Osteoblast (primary cell): ENCODE measurements around the gene ABCC4. TPM values are rescaled to one million over a fixed set of nuclear protein-coding genes. Genes with fewer than 3 reads are reported as not detected.

Source experiments
- DNase-seq: peaks from one replicate; pipeline ENCODE4 v3.0.0; 2011; ENCODE audit warnings: low spot score, mixed read lengths; ENCODE audit not compliant: insufficient read length; ENCODE audit errors: missing footprints
- H2AFZ ChIP-seq: 2 replicates; pipeline ENCODE4 v1.6.0; 2011; ENCODE audit warnings: mild to moderate bottlenecking, low read length
- H3K27ac ChIP-seq: 2 replicates; pipeline ENCODE4 v1.5.1; 2011; ENCODE audit warnings: mild to moderate bottlenecking, low read depth, low read length, moderate library complexity
- H3K27me3 ChIP-seq: 2 replicates; pipeline ENCODE4 v1.6.0; 2012; ENCODE audit warnings: mild to moderate bottlenecking, control low read depth, inconsistent platforms, low read length, moderate library complexity; ENCODE audit not compliant: insufficient read depth
- H3K36me3 ChIP-seq: 2 replicates; pipeline ENCODE4 v1.5.1; 2011; ENCODE audit warnings: mild to moderate bottlenecking, low read length, control low read depth, moderate library complexity; ENCODE audit not compliant: insufficient read depth
- H3K4me1 ChIP-seq: 2 replicates; pipeline ENCODE4 v1.5.1; 2011; ENCODE audit warnings: mild to moderate bottlenecking, low read length, control low read depth, moderate library complexity; ENCODE audit not compliant: insufficient read depth
- H3K4me2 ChIP-seq: 2 replicates; pipeline ENCODE4 v1.6.0; 2011; ENCODE audit warnings: mild to moderate bottlenecking, low read length; ENCODE audit not compliant: insufficient read depth
- H3K4me3 ChIP-seq: fragments of 200-600 bp; sonication (generic); 3 replicates; pipeline ENCODE4 v1.5.1; 2012; ENCODE audit warnings: mild to moderate bottlenecking, low read length, inconsistent platforms; ENCODE audit not compliant: insufficient read depth
- H3K79me2 ChIP-seq: 2 replicates; pipeline ENCODE4 v1.6.0; 2012; ENCODE audit warnings: mild to moderate bottlenecking, low read length, control low read depth, inconsistent platforms; ENCODE audit not compliant: insufficient read depth
- H3K9me3 ChIP-seq: 2 replicates; pipeline ENCODE4 v1.5.1; 2011; ENCODE audit warnings: low read depth, low read length, control low read depth
- H4K20me1 ChIP-seq: 2 replicates; pipeline ENCODE4 v1.6.0; 2012; ENCODE audit warnings: mild to moderate bottlenecking, low read length, control low read depth; ENCODE audit not compliant: insufficient read depth
- total RNA-seq: library from RNA; depleted of rRNA; stranded (reverse); fragments of >200 nt; gene quantifications from 2 replicates; pipeline ENCODE4 v1.2.3, GENCODE V29; 2012
- TF ChIP-seq, protein P1 (sequence below): IDR thresholded peaks from 2 replicates; pipeline ENCODE4 v1.5.1; 2011; ENCODE audit warnings: mild to moderate bottlenecking, low read depth, low read length, moderate library complexity; ENCODE audit errors: extremely low read depth

ABCC4 gene, protein sequence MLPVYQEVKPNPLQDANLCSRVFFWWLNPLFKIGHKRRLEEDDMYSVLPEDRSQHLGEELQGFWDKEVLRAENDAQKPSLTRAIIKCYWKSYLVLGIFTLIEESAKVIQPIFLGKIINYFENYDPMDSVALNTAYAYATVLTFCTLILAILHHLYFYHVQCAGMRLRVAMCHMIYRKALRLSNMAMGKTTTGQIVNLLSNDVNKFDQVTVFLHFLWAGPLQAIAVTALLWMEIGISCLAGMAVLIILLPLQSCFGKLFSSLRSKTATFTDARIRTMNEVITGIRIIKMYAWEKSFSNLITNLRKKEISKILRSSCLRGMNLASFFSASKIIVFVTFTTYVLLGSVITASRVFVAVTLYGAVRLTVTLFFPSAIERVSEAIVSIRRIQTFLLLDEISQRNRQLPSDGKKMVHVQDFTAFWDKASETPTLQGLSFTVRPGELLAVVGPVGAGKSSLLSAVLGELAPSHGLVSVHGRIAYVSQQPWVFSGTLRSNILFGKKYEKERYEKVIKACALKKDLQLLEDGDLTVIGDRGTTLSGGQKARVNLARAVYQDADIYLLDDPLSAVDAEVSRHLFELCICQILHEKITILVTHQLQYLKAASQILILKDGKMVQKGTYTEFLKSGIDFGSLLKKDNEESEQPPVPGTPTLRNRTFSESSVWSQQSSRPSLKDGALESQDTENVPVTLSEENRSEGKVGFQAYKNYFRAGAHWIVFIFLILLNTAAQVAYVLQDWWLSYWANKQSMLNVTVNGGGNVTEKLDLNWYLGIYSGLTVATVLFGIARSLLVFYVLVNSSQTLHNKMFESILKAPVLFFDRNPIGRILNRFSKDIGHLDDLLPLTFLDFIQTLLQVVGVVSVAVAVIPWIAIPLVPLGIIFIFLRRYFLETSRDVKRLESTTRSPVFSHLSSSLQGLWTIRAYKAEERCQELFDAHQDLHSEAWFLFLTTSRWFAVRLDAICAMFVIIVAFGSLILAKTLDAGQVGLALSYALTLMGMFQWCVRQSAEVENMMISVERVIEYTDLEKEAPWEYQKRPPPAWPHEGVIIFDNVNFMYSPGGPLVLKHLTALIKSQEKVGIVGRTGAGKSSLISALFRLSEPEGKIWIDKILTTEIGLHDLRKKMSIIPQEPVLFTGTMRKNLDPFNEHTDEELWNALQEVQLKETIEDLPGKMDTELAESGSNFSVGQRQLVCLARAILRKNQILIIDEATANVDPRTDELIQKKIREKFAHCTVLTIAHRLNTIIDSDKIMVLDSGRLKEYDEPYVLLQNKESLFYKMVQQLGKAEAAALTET (N-terminal part only)
- 27.5 and 41.5 TPM in 2 replicates for total RNA-seq

DNA sequence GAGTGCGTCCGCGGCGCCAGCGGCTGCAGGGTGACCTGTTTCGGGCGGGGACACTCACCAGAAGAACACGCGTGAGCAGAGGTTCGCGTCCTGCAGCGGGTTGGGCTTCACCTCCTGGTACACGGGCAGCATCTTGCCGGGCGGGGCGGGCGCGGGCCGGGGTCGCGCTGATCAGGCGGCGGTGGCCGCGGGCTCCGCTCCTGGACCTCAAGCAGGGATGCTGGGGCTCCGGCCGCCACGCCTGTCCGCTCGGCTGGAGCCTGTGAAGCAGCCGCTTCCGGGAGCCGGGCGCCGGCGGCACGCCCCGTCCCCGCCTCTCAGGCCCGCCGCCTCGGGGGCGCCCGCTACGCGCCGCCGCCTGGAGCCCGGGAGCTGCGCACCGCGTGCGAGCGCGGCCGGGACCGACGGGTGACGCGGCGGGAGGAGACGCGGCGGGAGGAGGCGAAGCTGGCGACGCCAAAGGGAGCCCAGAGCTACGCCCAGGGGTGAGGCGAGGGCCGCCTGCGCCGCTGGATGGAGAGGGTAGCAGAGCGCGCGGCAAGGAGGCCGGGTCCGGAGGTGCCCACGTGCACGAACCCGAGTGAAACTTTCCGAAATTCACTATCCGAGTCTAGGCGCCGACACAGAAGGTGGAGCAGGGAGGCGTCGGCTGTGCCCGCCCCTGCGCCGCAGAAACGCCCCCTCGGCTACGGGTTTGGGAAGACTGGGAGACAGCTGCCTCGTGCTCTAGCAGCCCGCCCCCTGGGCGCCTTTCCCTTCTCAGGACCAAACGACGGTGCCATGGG is at the start of gene ABCC4:
Gene ABCC4, minus strand, starts transcription at position 269 of the 785 bp plus-strand sequence. Its CDS starts 137 bp downstream, at position 132.
- peak within 1 kb of the TSS; percentile 97 for H2AFZ ChIP-seq
- H3K27ac ChIP-seq: peak within 1 kb of the TSS; percentile 51
- TF ChIP-seq, protein P1, sequence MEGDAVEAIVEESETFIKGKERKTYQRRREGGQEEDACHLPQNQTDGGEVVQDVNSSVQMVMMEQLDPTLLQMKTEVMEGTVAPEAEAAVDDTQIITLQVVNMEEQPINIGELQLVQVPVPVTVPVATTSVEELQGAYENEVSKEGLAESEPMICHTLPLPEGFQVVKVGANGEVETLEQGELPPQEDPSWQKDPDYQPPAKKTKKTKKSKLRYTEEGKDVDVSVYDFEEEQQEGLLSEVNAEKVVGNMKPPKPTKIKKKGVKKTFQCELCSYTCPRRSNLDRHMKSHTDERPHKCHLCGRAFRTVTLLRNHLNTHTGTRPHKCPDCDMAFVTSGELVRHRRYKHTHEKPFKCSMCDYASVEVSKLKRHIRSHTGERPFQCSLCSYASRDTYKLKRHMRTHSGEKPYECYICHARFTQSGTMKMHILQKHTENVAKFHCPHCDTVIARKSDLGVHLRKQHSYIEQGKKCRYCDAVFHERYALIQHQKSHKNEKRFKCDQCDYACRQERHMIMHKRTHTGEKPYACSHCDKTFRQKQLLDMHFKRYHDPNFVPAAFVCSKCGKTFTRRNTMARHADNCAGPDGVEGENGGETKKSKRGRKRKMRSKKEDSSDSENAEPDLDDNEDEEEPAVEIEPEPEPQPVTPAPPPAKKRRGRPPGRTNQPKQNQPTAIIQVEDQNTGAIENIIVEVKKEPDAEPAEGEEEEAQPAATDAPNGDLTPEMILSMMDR: no peak
- no peaks in the 10 kb centered on the region for H3K27me3 ChIP-seq
- peaks cover 2% of the 10 kb centered on the region for H4K20me1 ChIP-seq
- no peaks in the 10 kb centered on the region for H3K36me3 ChIP-seq
- peaks cover 9% of the 10 kb centered on the region for H3K4me1 ChIP-seq
- H3K4me2 ChIP-seq: peak within 1 kb of the TSS; percentile 97
- no peaks in the 10 kb centered on the region for H3K9me3 ChIP-seq
- H3K4me3 ChIP-seq: peak within 1 kb of the TSS; percentile 88
- DNase-seq: peak; percentile 98
- H3K79me2 ChIP-seq: peaks cover 17% of the 10 kb centered on the region

DNA sequence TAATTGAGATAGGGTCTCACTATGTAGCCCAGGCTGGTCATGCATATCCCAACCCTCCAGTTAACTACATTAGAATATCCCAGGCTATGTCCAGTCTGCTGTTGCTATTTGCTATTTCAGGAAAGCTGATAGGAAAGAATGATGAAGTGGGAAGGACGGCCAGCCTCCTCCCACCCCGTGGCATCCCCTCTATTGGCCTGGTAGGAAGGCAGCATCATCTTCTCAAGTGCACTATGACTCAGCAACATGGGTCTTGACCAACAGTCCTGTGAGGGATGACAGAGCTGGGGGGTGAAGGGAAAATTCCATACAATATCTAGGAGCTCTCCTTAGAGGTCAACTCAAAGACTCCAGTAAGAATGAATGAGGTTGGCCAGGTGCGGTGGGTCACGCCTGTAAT is 48.0 kb upstream of the ABCC4 start:
- no peak overlapping the region for H3K4me3 ChIP-seq
- no peaks in the 10 kb centered on the region for H4K20me1 ChIP-seq
- no peaks in the 10 kb centered on the region for H3K4me1 ChIP-seq
- H3K27me3 ChIP-seq: no peaks in the 10 kb centered on the region
- H3K27ac ChIP-seq: no peak overlapping the region
- no peak overlapping the region for H3K4me2 ChIP-seq
- TF ChIP-seq, protein P1: no peak
- H3K36me3 ChIP-seq: no peaks in the 10 kb centered on the region
- no peaks in the 10 kb centered on the region for H3K9me3 ChIP-seq
- no peak for DNase-seq
- H2AFZ ChIP-seq: no peak overlapping the region
- H3K79me2 ChIP-seq: no peaks in the 10 kb centered on the region

DNA sequence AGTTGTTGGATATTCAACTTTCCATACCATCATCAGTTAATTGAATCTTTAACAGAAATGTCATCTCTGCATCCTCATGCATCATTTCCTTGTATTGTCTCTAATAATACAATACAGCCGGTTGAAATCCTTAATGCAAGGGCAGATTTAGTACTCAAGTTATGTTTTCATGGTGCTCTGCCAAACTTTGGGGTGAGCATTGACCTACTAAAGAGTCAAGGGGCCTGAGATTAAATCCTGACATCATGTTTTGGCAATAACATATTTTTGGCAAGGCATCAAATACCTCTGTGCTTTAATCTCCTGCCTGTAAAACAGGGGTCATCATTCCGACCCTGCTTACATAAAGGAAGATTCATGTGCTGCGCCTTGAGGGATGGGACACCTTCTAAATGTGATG is 42.7 kb upstream of the ABCC4 start:
- no peak for DNase-seq
- Histone ChIP-seq H3K36me3 (no peaks in the 10 kb centered on the region), H3K27me3 (no peaks in the 10 kb centered on the region)

More for the DNA sequence above, 42.7 kb upstream of the ABCC4 start:
- Histone ChIP-seq H3K27ac (no peak overlapping the region), H4K20me1 (no peaks in the 10 kb centered on the region), H3K4me1 (no peaks in the 10 kb centered on the region), H3K79me2 (no peaks in the 10 kb centered on the region), H3K4me2 (no peak overlapping the region), H2AFZ (no peak overlapping the region), H3K9me3 (no peaks in the 10 kb centered on the region), H3K4me3 (no peak overlapping the region)
- TF ChIP-seq, protein P1: no peak
